Smooth muscle cell (in vitro differentiated cells): Measurements from ENCODE around the gene RPS14. TPM values are rescaled to one million over a fixed set of nuclear protein-coding genes. Genes with fewer than 3 reads are reported as not detected.

ENCODE experiments used
- DNase-seq: peaks from one replicate; lab custom pipeline; 2025; ENCODE audit not compliant: unreplicated experiment; lab: John Stamatoyannopoulos, UW
- H2AFZ ChIP-seq: fragments of 200-600 bp; sonication (generic); 2 replicates; pipeline ENCODE4 v1.6.0; 2016; ENCODE audit warnings: antibody characterized with exemption, low read depth, mild to moderate bottlenecking
- H3F3A ChIP-seq: fragments of 200-600 bp; sonication (generic); 2 replicates; pipeline ENCODE4 v1.6.0; 2017; ENCODE audit warnings: antibody characterized with exemption, low read depth
- H3K27ac ChIP-seq: fragments of 200-600 bp; sonication (generic); 2 replicates; pipeline ENCODE4 v1.5.1; 2016; ENCODE audit warnings: low read depth, mild to moderate bottlenecking
- H3K27me3 ChIP-seq: fragments of 200-600 bp; sonication (generic); 2 replicates; pipeline ENCODE4 v1.6.1; 2016; ENCODE audit warnings: low read depth, mild to moderate bottlenecking
- H3K36me3 ChIP-seq: fragments of 200-600 bp; sonication (generic); 2 replicates; pipeline ENCODE4 v1.5.1; 2016; ENCODE audit warnings: low read depth
- H3K4me1 ChIP-seq: fragments of 200-600 bp; sonication (generic); 2 replicates; pipeline ENCODE4 v1.5.1; 2016; ENCODE audit warnings: low read depth
- H3K4me2 ChIP-seq: fragments of 200-600 bp; sonication (generic); 2 replicates; pipeline ENCODE4 v1.6.0; 2016; ENCODE audit warnings: mild to moderate bottlenecking
- H3K4me3 ChIP-seq: fragments of 200-600 bp; sonication (generic); 2 replicates; pipeline ENCODE4 v1.5.1; 2016; ENCODE audit warnings: mild to moderate bottlenecking
- H3K79me2 ChIP-seq: fragments of 200-600 bp; sonication (generic); 2 replicates; pipeline ENCODE4 v1.6.0; 2016; ENCODE audit warnings: low read depth, mild to moderate bottlenecking
- H3K9ac ChIP-seq: fragments of 200-600 bp; sonication (generic); 2 replicates; pipeline ENCODE4 v1.6.0; 2016; ENCODE audit warnings: low read depth
- H3K9me3 ChIP-seq: fragments of 200-600 bp; sonication (generic); replicated peaks from 2 replicates; pipeline ENCODE4 v1.5.1; 2016; ENCODE audit warnings: low read depth
- H4K20me1 ChIP-seq: fragments of 200-600 bp; sonication (generic); 2 replicates; pipeline ENCODE4 v1.6.0; 2016; ENCODE audit warnings: low read depth
- WGBS: methylation state at CpG from one replicate; pipeline ENCODE4 v1.1.7; 2016; ENCODE audit warnings: low lambda C conversion rate; 5-methylcytosine and 5-hydroxymethylcytosine counted together
- polyA plus RNA-seq: library from polyadenylated mRNA; unstranded; fragments of >200 nt; fragmentation: Nextera tagmentation; extraction: Ambion mirVana; gene quantifications from 2 replicates; pipeline ENCODE4 v1.2.1, GENCODE V29; 2016
- total RNA-seq: library from RNA; depleted of rRNA; stranded (reverse); fragments of >200 nt; gene quantifications from 2 replicates; pipeline ENCODE4 v1.2.3, GENCODE V29; 2014
- TF ChIP-seq, protein P1 (sequence below): fragments of 200-600 bp; sonication (generic); IDR thresholded peaks from 2 replicates; pipeline ENCODE4 v1.5.1; 2017; ENCODE audit warnings: borderline replicate concordance, mild to moderate bottlenecking, antibody characterized with exemption; ENCODE audit not compliant: insufficient read depth, poor library complexity, severe bottlenecking

Gene RPS14
- total and polyA plus RNA-seq, 2 experiments from 2014 or later = 1,004 to 2,349 TPM

DNA sequence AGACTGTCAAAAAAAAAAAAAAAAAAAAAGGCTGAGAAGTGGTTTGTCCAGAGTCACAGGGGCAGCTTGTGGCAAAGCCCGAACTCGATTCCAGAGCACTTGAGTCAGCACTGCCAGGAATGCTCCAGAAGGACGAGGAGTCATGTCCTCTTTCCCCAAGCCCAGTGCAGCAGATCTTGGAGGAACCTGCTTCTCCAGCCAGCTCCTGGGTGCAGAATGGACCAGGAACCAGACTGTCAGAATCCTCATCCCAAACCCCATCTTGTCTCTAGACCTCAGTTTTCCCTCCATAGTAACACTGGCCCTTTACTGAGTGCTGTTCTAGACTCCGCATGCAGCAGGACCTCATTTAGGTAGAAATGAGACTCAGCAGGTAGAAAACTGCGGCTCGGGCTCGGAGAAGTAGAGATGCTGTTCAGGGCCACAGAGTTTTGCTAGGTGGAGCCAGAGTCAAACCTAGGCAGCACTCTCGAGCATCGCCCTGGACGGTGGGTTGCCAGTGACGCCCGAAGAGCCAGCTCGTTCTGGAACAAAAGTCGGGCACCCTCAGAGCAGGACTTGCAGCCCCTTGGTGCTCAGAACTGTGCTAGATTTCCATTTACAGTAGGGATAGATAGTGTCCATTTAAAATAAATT, 52.3 kb downstream of the RPS14 start:
- Histone ChIP-seq H3K27me3 (no peaks in the 10 kb centered on the region), H3K9ac (no peak overlapping the region), H2AFZ (no peak overlapping the region), H3K36me3 (no peaks in the 10 kb centered on the region), H3K4me3 (no peak overlapping the region), H3K9me3 (no peaks in the 10 kb centered on the region), H3K27ac (no peak overlapping the region), H4K20me1 (no peaks in the 10 kb centered on the region), H3K4me2 (no peak overlapping the region), H3F3A (no peaks in the 10 kb centered on the region), H3K79me2 (no peaks in the 10 kb centered on the region), H3K4me1 (no peaks in the 10 kb centered on the region)
- WGBS = 90% methylated on average over 14 of the region's 14 CpGs
- DNase-seq = no peak
- TF ChIP-seq, protein P1, sequence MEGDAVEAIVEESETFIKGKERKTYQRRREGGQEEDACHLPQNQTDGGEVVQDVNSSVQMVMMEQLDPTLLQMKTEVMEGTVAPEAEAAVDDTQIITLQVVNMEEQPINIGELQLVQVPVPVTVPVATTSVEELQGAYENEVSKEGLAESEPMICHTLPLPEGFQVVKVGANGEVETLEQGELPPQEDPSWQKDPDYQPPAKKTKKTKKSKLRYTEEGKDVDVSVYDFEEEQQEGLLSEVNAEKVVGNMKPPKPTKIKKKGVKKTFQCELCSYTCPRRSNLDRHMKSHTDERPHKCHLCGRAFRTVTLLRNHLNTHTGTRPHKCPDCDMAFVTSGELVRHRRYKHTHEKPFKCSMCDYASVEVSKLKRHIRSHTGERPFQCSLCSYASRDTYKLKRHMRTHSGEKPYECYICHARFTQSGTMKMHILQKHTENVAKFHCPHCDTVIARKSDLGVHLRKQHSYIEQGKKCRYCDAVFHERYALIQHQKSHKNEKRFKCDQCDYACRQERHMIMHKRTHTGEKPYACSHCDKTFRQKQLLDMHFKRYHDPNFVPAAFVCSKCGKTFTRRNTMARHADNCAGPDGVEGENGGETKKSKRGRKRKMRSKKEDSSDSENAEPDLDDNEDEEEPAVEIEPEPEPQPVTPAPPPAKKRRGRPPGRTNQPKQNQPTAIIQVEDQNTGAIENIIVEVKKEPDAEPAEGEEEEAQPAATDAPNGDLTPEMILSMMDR = no peak

DNA sequence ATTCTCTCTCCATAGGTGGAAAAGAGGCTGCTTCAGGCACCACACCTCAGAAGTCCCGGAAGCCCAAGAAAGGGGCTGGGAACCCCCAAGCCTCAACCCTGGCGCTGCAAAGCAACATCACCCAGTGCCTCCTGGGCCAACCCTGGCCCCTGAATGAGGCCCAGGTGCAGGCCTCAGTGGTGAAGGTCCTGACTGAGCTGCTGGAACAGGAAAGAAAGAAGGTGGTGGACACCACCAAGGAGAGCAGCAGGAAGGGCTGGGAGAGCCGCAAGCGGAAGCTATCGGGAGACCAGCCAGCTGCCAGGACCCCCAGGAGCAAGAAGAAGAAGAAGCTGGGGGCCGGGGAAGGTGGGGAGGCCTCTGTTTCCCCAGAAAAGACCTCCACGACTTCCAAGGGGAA, 53.3 kb downstream of the RPS14 start:
- H3K9ac ChIP-seq = no peak overlapping the region
- H4K20me1 ChIP-seq = no peaks in the 10 kb centered on the region
- H3K9me3 ChIP-seq = no peaks in the 10 kb centered on the region
- H3K36me3 ChIP-seq = no peaks in the 10 kb centered on the region
- H3K4me1 ChIP-seq = no peaks in the 10 kb centered on the region
- 96% methylated on average over 7 of the region's 7 CpGs for WGBS
- no peak overlapping the region for H3K4me3 ChIP-seq
- no peaks in the 10 kb centered on the region for H3F3A ChIP-seq
- no peaks in the 10 kb centered on the region for H3K79me2 ChIP-seq
- no peaks in the 10 kb centered on the region for H3K27me3 ChIP-seq
- no peak overlapping the region for H3K4me2 ChIP-seq
- TF ChIP-seq, protein P1 = no peak
- no peak overlapping the region for H2AFZ ChIP-seq
- DNase-seq = no peak
- H3K27ac ChIP-seq = no peak overlapping the region

- Histone ChIP-seq H3K4me2 (no peak overlapping the region), H3K36me3 (no peaks in the 10 kb centered on the region)
These were observed 53.9 kb downstream of the RPS14 start for GRCh38 chr5:150395688-150395975.

More at GRCh38 chr5:150395688-150395975, 53.9 kb downstream of the RPS14 start:
- Histone ChIP-seq H3K9ac (no peak overlapping the region), H3K9me3 (no peaks in the 10 kb centered on the region), H3K27ac (no peak overlapping the region), H2AFZ (no peak overlapping the region), H3F3A (no peaks in the 10 kb centered on the region), H3K4me3 (no peak overlapping the region), H3K79me2 (no peaks in the 10 kb centered on the region), H3K4me1 (no peaks in the 10 kb centered on the region), H4K20me1 (no peaks in the 10 kb centered on the region), H3K27me3 (no peaks in the 10 kb centered on the region)
- WGBS = 89% methylated on average over 2 of the region's 2 CpGs
- TF ChIP-seq, protein P1 = no peak
- no peak for DNase-seq
